GM18526 (cell line): Measurements from ENCODE around the gene MYH10.

ENCODE experiments used
- POLR2A ChIP-seq: IDR thresholded peaks from 3 replicates; pipeline ENCODE4 v1.6.1; 2011; ENCODE audit not compliant: insufficient read length; ENCODE audit errors: extremely low read depth

The MYH10 gene

DNA sequence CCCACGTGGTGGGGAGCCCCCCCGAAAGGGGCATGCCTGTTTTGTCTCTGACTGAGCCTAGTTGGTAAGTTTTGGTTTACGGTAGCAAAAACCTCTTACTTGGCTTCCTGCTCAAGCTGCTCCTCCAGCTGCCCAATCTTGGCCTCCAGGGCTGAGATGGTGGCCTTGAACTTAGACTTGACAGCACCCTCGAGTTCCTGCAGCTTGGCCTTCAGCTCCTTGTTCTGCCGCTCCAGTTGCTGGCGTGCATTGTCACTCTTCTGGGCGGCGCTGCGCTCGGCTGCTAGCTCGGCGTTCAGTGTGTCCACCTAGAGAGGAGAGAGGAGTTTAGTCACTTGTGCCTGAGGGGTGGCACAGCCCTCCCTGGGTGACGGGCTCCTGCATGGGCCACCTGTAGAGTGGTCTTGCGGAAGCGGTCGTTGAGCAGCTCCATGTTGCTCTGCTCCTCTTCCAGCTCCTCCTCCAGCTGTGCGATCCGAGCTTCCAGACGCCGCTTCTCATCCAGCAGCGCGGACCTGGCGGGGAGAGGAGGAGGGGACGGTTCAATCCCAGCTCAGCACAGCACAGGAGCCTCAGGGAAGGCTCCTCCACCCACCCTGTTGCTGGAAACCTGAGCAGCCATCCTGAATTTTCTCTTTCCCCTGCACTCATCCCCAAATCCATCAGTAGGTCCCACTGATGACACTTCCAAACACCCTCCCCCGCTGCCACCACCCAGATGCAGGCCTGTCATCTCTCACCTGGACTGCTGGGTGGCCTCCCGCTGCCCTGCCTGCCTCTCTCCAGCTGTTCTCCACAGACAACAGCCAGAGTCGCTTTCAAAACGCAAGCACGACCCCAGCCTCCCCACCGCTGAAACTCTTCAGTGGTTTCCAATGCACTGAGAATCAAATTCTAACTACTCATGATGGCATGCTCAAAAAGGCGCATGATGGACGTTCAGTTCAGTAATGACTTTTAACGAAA, 150.2 kb downstream of the MYH10 start:
- no peak for TF ChIP-seq POLR2A

DNA sequence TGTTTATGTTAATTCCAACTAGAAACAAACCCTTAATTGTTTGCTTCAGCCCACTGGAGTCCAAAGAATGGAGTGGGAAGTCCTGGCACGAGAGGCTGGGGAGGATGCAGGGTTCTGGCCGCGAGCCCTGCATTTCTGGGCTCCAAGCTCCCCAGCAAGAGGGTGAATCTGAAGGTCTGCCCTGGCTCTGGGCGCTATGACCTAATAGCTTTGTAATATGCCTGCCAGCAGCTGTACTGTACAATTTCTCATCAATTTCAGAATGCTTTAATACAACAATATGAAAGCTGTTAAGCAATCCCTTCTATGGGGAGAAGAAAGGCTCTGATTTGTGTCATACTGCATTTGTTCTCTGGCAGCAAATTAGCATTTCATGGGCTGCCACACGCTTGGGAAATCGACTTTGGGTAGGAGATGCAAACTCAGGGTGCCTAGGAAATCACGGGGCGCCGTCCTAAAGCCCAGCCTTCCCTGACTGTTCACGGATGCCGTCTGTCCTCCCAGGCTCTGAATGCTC, 151.0 kb downstream of the MYH10 start:
- no peak for TF ChIP-seq POLR2A

DNA sequence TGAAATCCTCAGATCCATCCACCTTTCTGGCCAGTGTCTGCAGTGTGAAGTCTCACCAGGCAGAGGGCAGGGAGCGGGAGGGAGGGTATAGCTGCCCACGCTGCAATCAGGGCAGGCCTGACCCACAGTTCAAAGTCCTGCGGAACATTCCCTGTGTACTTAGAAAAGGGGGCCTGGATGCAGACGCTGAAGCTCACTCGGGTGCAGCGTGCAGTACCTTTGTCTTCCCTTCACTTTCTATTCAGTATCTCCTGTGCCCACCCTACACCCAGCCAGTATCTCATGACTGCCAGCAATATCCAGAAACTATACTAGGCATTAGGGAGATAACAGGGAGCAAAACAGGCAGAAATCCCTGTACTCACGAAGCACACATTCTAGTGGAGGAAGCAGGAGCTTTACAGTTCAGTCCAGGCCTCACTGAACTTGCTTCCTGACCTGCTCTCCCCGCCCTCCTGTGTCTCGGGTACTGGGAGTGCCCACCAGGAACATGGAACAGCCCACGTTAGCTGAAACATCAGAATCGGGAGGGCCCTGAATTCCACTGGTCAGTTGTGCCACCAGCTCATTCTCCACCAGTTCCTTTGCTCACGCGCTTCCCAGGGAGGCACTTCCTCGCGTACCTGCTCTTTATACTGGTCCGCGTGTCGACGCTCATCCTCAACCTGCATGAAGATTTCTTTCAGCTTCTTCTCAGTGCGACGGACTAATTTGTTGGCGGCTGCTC, 152.6 kb downstream of the MYH10 start:
- no peak for TF ChIP-seq POLR2A

DNA sequence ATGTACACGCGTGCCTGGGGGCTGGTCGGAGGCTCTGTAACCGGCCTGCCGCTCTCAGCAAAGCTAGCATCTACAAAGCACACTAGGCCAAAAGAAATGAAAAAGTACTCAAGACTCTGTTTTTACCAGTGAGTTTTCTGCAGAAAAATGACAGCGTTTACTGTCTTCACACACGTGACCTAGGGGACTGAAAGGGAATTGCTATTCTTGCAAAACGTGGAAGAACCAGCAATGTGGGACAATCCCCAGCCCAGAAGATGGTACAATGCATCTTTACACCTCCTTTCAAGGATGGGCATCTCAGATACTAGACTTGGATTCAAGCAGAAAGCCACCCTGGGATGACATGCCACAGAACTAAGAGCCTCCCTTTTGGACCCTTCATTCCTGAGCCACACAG, 153.4 kb downstream of the MYH10 start:
- TF ChIP-seq POLR2A: no peak

DNA sequence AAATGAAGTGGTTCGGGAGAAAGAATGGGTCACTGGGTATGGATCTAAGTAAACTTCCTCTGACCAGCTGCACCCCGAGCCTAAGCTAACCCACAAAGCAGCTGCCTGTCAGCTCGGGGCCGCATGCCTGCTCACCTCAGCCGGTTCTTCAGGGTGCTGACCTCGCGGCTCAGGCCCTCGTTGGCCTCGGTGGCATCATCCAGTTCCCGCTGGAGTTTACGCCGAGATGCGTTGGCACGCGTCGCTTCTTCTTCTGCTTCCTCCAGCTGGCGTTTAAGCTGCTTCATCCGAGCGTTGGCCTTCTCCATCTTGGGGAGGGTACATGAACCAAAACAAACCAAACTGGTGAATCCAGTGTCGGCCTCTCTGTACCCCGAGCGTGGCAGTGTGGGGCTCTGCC, 153.8 kb downstream of the MYH10 start:
- no peak for TF ChIP-seq POLR2A

DNA sequence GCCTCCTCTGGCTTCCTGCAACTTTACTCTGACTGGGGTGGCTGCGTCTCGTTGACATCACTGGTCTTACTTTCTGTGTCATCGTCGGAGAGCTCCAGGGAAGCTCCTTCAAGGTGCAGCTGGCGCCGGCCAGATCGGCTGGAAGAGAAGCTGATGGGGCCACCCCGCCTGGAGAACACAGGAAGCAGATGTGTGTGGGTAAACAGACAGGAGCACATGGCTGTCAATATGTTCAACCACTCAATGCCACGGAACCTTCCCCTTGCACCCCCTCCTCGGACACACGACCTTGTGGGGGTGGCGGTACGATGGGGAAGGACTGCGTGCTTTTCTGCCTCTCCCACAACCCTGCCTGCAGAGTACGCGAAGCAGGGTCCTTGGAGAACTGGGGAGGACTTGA, 154.7 kb downstream of the MYH10 start:
- TF ChIP-seq POLR2A: no peak

DNA sequence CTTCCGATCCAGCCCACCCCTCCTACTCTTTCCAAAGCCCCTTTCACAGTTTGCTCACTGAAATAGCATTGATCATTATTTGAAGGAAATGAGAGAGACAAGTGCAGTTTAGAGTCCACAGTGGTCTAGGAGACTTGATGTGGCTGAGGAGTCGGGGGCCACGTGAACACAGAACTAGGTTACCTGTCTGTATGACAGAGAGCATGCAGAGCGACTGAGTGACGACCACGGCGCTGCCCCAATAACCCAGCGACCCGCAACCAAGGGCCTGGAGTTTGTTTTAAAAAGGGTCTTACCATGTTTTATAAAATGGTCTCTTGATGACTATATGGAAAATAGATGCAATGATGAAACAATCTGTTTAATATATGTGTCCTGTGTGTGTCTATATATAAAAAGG, 155.3 kb downstream of the MYH10 start:
- no peak for TF ChIP-seq POLR2A

DNA sequence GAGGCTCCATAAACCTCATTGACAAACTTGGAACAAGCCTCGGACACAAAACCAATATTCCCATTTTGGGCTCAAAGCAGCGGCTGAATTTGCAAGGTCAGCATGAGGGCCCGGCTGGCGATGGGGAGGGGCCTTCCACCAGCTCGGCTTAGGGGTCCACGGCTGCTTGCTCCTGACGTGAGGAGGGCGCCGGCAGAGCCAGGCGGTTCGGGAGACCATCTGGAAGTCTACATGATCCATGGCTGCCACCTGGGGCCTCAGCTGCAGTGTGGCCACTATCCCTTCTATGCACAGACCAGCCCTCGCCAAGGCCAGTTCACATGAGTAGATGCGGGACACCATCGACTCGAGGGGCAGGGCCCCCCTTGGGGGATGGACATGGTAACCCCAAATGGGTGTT, 155.7 kb downstream of the MYH10 start:
- TF ChIP-seq POLR2A: no peak

DNA sequence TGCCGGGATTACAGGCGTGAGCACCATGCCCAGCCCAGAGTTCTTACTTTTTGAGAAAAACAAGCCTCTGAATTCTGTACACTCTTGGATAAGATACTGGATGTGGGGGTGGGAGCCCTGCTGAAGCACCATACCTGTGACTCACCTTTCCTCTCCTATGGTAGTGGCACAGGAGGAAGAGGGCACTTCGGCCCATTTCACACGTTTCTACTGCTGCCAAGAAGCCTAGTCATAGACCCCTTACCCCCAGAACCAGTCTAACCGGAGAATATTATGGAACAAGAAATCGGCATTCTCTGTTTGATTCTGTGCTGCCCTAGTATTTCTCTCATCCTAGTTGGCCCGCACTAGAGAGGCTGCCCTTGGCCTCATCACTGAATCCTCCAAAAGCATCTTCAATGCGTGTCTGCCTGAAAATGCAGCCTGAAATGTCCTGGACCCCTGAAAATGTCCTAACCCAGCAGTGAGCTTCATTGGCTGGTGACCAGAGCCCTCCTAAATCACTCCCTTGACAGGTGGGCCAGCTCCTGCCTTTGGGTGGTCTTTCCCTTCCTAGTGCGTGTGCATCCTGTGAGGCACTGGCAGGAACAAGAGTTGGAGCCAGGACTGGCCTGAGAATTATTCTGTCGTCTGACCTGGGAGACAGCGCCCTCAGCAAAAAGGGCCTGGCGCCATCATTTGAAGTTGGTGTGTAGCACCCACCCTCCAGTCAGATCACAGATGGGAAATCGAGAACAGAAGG, 156.9 kb downstream of the MYH10 start:
- no peak for TF ChIP-seq POLR2A

DNA sequence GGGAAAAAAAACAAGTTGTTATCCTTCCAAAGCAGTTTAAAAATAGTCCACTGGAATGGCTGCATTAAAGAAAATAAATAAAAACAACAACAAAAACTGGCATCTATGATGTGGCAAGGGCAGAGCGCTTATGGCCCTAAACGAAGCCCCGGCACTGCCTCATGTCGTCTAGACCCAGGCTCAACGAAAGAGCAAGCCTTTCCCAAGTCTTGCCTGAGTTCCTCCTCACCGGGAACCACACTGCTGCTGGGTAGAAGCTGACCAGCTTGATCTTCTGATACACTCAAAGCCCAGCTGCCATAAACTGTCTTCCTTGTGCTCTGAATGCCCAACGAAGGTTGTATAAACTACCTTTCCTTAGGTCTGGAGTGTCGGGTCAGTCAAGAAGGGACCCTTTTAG, 157.9 kb downstream of the MYH10 start:
- TF ChIP-seq POLR2A: no peak

DNA sequence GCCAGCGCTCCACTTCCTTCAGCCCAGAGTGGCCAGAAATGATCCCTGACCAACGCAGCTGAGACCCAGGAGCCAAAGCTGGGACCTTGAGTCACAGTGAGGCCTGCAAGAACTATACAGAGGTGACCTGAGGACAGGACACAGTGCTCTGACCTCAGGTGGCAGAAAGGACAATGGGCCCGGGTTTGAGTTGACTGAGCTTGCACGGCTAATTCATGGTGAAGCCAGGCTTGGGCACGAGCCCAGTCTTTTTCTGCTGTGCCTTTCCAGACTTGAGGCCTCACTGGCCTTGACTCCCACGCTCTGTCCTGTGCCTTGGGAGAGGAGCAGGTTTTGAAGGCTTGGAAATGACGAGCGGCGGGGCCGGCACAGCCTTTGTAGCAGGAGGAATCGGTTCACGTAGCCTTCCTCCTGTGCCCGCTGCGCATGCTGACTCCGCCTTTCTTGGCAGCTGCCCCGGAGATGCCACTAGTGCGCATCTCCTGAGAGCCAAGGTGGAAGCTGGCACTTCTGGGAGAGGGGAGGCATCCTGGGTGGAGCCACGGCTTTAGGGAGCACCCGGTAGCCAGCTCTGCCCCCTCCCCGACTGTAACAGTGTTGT, 160.0 kb downstream of the MYH10 start:
- no peak for TF ChIP-seq POLR2A

DNA sequence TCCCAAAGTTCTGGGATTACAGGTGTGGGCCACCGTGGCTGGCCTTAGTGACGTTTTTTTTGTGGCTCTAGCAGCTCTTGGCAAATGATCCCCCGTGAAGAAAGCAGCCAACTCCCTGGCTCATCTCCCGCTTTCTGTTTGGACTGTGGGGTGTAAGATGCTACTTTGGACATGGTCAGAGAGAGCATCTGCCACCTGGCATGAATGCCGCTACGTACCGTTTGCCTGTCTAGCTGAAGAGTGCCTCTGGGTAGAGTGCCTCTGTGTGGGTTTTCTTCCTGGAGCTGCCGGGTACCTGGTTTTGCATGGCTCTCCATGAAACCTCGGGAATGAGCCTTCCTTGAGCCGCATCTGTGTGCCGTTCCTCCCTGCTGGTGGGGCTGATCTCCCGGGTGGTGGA, 160.6 kb downstream of the MYH10 start:
- no peak for TF ChIP-seq POLR2A

DNA sequence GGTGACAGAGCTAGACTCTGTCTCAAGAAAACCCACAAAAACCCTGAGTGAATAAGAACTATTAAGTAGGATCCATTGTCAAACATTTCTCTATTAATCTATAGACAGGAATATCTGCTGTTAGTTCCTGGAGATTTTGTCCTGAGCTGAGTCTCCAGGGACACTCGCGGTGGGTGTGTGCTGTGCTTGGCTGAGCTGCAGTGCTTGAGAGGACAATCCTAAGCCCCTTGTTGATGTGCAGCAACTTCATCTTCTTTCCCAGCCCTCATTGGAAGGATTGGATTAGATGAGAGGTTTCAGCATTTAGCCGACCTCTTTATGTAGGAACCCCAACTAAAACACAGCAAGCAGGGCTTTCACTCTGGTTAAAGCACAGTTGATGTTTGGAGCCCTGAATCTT, 161.5 kb downstream of the MYH10 start:
- TF ChIP-seq POLR2A: no peak

DNA sequence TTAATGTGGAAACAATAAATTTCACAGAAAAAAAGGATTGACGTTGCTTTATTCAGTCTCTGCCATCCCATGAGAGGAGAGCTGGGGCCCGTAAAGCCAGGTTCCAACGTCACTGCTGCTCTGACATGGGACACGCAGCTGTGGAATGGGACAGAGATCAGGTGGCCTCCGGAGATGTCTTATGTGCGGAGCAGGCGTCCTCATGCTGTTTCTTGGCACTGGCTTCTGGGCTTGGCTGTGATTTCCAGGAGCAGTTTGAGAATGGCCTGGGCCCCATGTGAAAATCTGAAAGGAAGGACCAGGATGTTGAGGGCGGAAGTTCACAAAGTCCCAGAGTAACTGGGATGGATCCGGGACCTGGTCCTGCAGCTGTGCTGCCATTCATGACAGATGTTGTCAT, 162.4 kb downstream of the MYH10 start:
- no peak for TF ChIP-seq POLR2A

DNA sequence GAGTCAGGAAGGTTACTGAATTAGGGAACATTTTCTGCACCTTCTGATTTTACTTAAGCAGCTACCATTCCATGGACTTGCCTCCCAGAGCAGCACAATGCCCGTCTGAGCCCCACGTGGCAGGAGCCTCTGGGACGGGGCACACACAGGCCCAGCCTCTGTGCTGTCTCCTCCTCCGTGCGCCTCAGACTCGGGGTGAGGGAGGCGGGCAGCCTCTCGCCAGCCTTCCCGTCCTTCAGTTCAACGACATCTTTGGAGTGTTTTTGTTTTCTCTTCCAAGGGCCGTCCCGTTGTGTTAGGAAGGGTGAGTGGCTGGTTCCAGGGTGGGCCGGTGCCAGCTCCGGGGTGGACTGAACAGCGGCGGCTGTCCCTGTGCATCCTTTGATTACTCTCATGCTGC, 163.0 kb downstream of the MYH10 start:
- no peak for TF ChIP-seq POLR2A
